B cell (primary cell): Measurements from ENCODE around the gene CMTR1. TPM values are rescaled to one million over a fixed set of nuclear protein-coding genes. Genes with fewer than 3 reads are reported as not detected.

Experiments used
- ATAC-seq: fragments of 200-7000 bp; cut with Tn5 transposase; one replicate; pipeline ENCODE4 v1.10.0; 2021; ENCODE audit warnings: low read depth, mild to moderate bottlenecking, moderate number of reproducible peaks, moderate library complexity
- CTCF ChIA-PET: fragments of 350-600 bp; sonication (Branson Sonifier 250); formaldehyde crosslinking; loops from one replicate; lab custom pipeline; 2021; ENCODE audit warnings: antibody characterized with exemption, inconsistent platforms; lab: Charles Lee
- POLR2A ChIA-PET: fragments of 350-600 bp; sonication (Branson Sonifier 250); formaldehyde crosslinking; loops from one replicate; lab custom pipeline; 2021; ENCODE audit warnings: antibody characterized with exemption; lab: Charles Lee
- DNase-seq: peaks from one replicate; pipeline ENCODE4 v3.0.0; 2013
- H2AFZ ChIP-seq: 2 replicates; pipeline ENCODE4 v1.6.1; 2012; ENCODE audit warnings: mild to moderate bottlenecking, low read depth, low read length; ENCODE audit not compliant: insufficient read depth, poor library complexity, severe bottlenecking
- H3K27ac ChIP-seq, 2 donors: 1 replicate in 1 of 2; 2 replicates in 1 of 2; pipeline ENCODE4 v1.5.1; 2012 to 2013; ENCODE audit warnings: low read length in 2 of 2, mild to moderate bottlenecking in 2 of 2, moderate library complexity in 1 of 2
- H3K27me3 ChIP-seq, 4 experiments: fragments of 200-600 bp in 1 of 4; sonication (generic) in 1 of 4; replicated peaks in 1 of 4; 1 replicate in 2 of 4; 2 replicates in 2 of 4; pipeline versions ENCODE4 v1.6.1 to v1.7.0; 2013 to 2016; ENCODE audit warnings: low read length in 3 of 4, mild to moderate bottlenecking in 2 of 4, mixed read lengths in 1 of 4, moderate library complexity in 1 of 4; ENCODE audit not compliant: insufficient read depth in 4 of 4, control insufficient read depth in 3 of 4; ENCODE audit errors: control extremely low read depth in 1 of 4
- H3K36me3 ChIP-seq, 2 experiments: replicated peaks in 1 of 2; 1 replicate in 1 of 2; 2 replicates in 1 of 2; pipeline versions ENCODE4 v1.6.1 to v1.7.1; 2013; ENCODE audit warnings: low read length in 1 of 2; ENCODE audit not compliant: insufficient read depth in 2 of 2, control insufficient read depth in 1 of 2; ENCODE audit errors: control extremely low read depth in 1 of 2, extremely low read depth in 1 of 2
- H3K4me1 ChIP-seq, 2 donors: fragments of 200-600 bp in 1 of 2; sonication (generic) in 1 of 2; 1 replicate in 1 of 2; 2 replicates in 1 of 2; pipeline versions ENCODE4 v1.5.1 to v1.6.1; 2013 to 2017; ENCODE audit warnings: low read length in 2 of 2; ENCODE audit not compliant: control insufficient read depth in 2 of 2, insufficient read depth in 2 of 2
- H3K4me2 ChIP-seq: replicated peaks from 2 replicates; pipeline ENCODE3; 2012; ENCODE audit warnings: mild to moderate bottlenecking, low read depth, low read length; ENCODE audit not compliant: poor library complexity, severe bottlenecking
- H3K4me3 ChIP-seq, 5 experiments: fragments of 200-600 bp in 1 of 5; sonication (generic) in 1 of 5; 1 replicate in 3 of 5; 2 replicates in 2 of 5; pipeline versions ENCODE4 v1.5.1 to v1.7.0; 2011 to 2016; ENCODE audit warnings: low read length in 4 of 5, mild to moderate bottlenecking in 4 of 5, low read depth in 2 of 5, control low read depth in 1 of 5, moderate library complexity in 1 of 5; ENCODE audit not compliant: insufficient read depth in 1 of 5; ENCODE audit errors: control extremely low read depth in 1 of 5, extremely low read depth in 1 of 5
- H3K79me2 ChIP-seq: fragments of 200-600 bp; sonication (generic); one replicate; pipeline ENCODE4 v1.6.0; 2016; ENCODE audit warnings: low read length; ENCODE audit not compliant: control insufficient read depth, insufficient read depth
- H3K9ac ChIP-seq: fragments of 200-600 bp; sonication (generic); 2 replicates; pipeline ENCODE4 v1.6.1; 2017; ENCODE audit warnings: mild to moderate bottlenecking, low read length, moderate library complexity
- H3K9me3 ChIP-seq, 3 donors: one replicate each; pipeline versions ENCODE4 v1.6.1 to v1.7.1; 2013; ENCODE audit warnings: low read length in 2 of 3; ENCODE audit not compliant: control insufficient read depth in 2 of 3, insufficient read depth in 1 of 3; ENCODE audit errors: control extremely low read depth in 1 of 3
- H4K20me1 ChIP-seq: 2 replicates; pipeline ENCODE4 v1.6.0; 2012; ENCODE audit warnings: mild to moderate bottlenecking, low read length; ENCODE audit not compliant: insufficient read depth, control insufficient read depth, poor library complexity, severe bottlenecking
- H3K27ac Mint-ChIP-seq: one replicate; pipeline ENCODE4 v1.8.0; 2021; ENCODE audit warnings: mixed read lengths
- H3K27me3 Mint-ChIP-seq: one replicate; pipeline ENCODE4 v1.8.0; 2021; ENCODE audit warnings: mixed read lengths
- H3K4me1 Mint-ChIP-seq: one replicate; pipeline ENCODE4 v1.8.0; 2021; ENCODE audit warnings: mixed read lengths
- H3K4me3 Mint-ChIP-seq: one replicate; pipeline ENCODE4 v1.8.0; 2021; ENCODE audit warnings: mixed read lengths
- H3K9me3 Mint-ChIP-seq: one replicate; pipeline ENCODE4 v1.8.0; 2022; ENCODE audit warnings: mixed read lengths; ENCODE audit not compliant: insufficient read depth
- CTCF ChIP-seq: fragments of 200-600 bp; IDR thresholded peaks from one replicate; pipeline ENCODE4 v1.8.0; 2022; ENCODE audit warnings: antibody characterized with exemption, mild to moderate bottlenecking
- EZH2 ChIP-seq: IDR thresholded peaks from 2 replicates; pipeline ENCODE4 v1.6.1; 2012; ENCODE audit warnings: borderline replicate concordance, low read depth, mild to moderate bottlenecking, moderate library complexity, low read length; ENCODE audit not compliant: insufficient read depth, poor library complexity, severe bottlenecking
- WGBS: methylation state at CpG from one replicate; pipeline ENCODE4 v1.1.5; 2013; ENCODE audit warnings: missing lambda C conversion rate; ENCODE audit not compliant: insufficient coverage; 5-methylcytosine and 5-hydroxymethylcytosine counted together
- intact Hi-C: fragments of 100-400 bp; cut with micrococcal nuclease; formaldehyde crosslinking; loops from one replicate; pipeline ENCODE4 v1.10.0; 2022
- polyA plus RNA-seq: library from polyadenylated mRNA; depleted of rRNA; stranded (reverse); fragments of >200 nt; gene quantifications from 2 replicates; pipeline ENCODE4 v1.2.3, GENCODE V29; 2012
- total RNA-seq, 2 donors: library from RNA; stranded (reverse); fragments of 120-200 nt in 1 of 2; gene quantifications; 1 replicate in 1 of 2; 2 replicates in 1 of 2; pipeline versions ENCODE4 v1.2.3 to v1.2.4, GENCODE V29; 2013 to 2022

The CMTR1 gene
- total and polyA plus RNA-seq, 2 donors (not counting 1 experiment from before 2014, with no cell fraction given): 46.0 to 82.9 TPM

- 47% methylated on average over 4 of the region's 7 CpGs for WGBS
- H3K27ac ChIP-seq: peak overlapping the region; percentile 85 to 95
- DNase-seq (peak; percentile 73), ATAC-seq (peak; percentile 7)
- H3K79me2 ChIP-seq: peaks cover 17% of the 10 kb centered on the region
- H3K9me3 ChIP-seq: no peaks in the 10 kb centered on the region
- H4K20me1 ChIP-seq: no peaks in the 10 kb centered on the region
- POLR2A ChIA-PET: interaction anchor here (1.2 to 1.5 kb wide), 3 partner anchors 45 to 194 kb away, joined by 3 to 6 read pairs (median 4); partner anchors contain the start of gene MDGA1
- peak overlapping the region; percentile 59 for H3K4me2 ChIP-seq
- Mint-ChIP-seq H3K27me3 (no peaks in the 10 kb centered on the region), H3K9me3 (no peaks in the 10 kb centered on the region), H3K27ac (peak overlapping the region; percentile 96), H3K4me1 (peaks cover 55% of the 10 kb centered on the region), H3K4me3 (peak overlapping the region; percentile 76)
- H3K27me3 ChIP-seq: no peaks in the 10 kb centered on the region
- H2AFZ ChIP-seq: peak overlapping the region; percentile 59
- TF ChIP-seq EZH2 (no peak), CTCF (no peak)
- CTCF ChIA-PET: interaction anchor here (0.8 to 3.7 kb wide), 7 partner anchors 12 to 188 kb away, joined by 3 to 17 read pairs (median 3); no protein-coding TSS in a partner anchor
- peak overlapping the region; percentile 44 for H3K9ac ChIP-seq
- H3K36me3 ChIP-seq: no peaks in the 10 kb centered on the region
- H3K4me1 ChIP-seq: peaks cover 47 to 58% of the 10 kb centered on the region in 2 donors
- H3K4me3 ChIP-seq: peak overlapping the region in 1 of 5 experiments; percentile 35
- intact Hi-C loops: loop anchor here (2.0 to 5.0 kb wide), 3 partner anchors 13 to 59 kb away; no protein-coding TSS in a partner anchor
These were observed 70.4 kb downstream of the CMTR1 start for GRCh38 chr6:37503309-37503965.

- Histone ChIP-seq H2AFZ (peak overlapping the region; percentile 59), H3K4me3 (peak overlapping the region in 1 of 5 experiments; percentile 35), H3K79me2 (peaks cover 11% of the 10 kb centered on the region), H3K9ac (peak overlapping the region; percentile 44), H3K36me3 (no peaks in the 10 kb centered on the region), H4K20me1 (no peaks in the 10 kb centered on the region), H3K4me1 (peaks cover 43 to 54% of the 10 kb centered on the region in 2 donors), H3K4me2 (peak overlapping the region; percentile 59), H3K27ac (peak overlapping the region; percentile 85 to 95), H3K9me3 (no peaks in the 10 kb centered on the region), H3K27me3 (no peaks in the 10 kb centered on the region)
- peak overlapping the region; percentile 96 for H3K27ac Mint-ChIP-seq
- no peaks in the 10 kb centered on the region for H3K27me3 Mint-ChIP-seq
- H3K4me1 Mint-ChIP-seq: peaks cover 51% of the 10 kb centered on the region
- ChIA-PET POLR2A (interaction anchor here (0.5 to 1.5 kb wide), 3 partner anchors 71 to 194 kb away, joined by 3 to 8 read pairs (median 4); partner anchors contain the start of gene MDGA1), CTCF (interaction anchor here (0.8 to 3.7 kb wide), 5 partner anchors 12 to 188 kb away, joined by 3 to 17 read pairs (median 3); no protein-coding TSS in a partner anchor)
- no peak for DNase-seq
- TF ChIP-seq CTCF: no peak
- no peak for TF ChIP-seq EZH2
- intact Hi-C loops: loop anchor here (5.0 kb wide), 1 partner anchor 58 kb away; no protein-coding TSS in a partner anchor
- 10% methylated on average over 2 of the region's 2 CpGs for WGBS
- no peaks in the 10 kb centered on the region for H3K9me3 Mint-ChIP-seq
- peak overlapping the region; percentile 35 for H3K4me3 Mint-ChIP-seq
- no peak for ATAC-seq
These were observed 71.0 kb downstream of the CMTR1 start for GRCh38 chr6:37504024-37504423.
